UCSD-AML1 (cell line): ENCODE measurements around the gene EPHB2.

Source experiments
- DNase-seq: peaks from one replicate; lab custom pipeline; 2025; ENCODE audit not compliant: unreplicated experiment; lab: John Stamatoyannopoulos, UW

Gene EPHB2

DNA sequence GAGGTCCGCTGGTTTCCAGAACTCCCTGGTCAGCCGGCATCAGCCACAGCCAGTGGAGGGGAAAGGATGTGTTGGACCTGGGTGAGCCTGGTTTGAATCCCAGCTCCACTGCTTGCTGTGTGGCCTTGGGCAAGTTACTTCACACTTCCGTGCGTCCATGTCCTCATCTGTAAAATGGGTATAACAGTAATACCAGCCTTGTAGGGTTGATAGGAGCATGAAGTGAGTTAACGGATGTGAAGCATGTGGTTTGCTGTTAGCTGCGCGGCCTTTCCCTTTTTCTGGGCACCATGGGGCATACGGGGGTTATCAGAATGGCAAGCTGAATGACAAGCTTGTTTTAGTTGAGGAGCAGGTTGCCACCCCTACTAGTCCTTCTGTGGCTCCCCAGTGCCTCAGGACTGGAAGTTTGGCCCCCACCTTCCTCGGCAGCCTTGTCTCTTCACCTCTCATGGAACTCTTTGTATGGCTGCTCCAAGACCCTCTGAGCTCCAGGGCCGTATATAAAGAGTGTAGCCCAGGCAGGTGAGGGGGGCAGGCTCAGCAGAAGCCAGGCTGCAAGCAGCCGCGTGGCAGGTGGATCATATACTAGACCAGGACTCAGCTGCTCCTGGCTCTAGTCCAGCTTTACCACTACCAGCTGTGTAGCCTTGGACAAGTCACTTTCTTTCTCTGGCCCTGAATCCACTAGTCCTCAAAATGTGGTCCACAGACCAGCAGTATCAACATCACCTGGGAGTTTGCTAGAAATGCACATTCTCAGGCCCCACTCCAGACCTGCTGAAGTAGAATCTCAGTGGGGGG is 166.7 kb downstream of the EPHB2 start:
- no peak for DNase-seq

DNA sequence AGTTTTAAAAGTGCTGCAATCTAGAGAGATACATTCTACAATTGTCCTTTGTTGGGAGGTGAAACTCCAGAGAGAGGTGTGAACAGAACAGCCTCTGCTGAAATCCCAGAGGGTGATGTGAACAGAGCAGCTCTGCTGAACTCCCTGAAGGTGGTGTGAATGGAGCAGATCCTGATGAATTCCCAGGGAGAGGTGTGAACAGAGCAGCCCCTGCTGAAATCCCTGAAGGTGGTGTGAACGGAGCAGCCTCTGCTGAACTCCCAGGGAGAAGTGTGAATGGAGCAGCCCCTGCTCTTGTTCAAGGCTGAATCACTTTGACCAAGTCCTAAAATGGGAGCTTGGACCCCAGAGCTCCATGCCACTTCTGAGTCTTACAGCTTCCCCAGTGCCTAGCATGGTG is 167.3 kb downstream of the EPHB2 start:
- DNase-seq = no peak

DNA sequence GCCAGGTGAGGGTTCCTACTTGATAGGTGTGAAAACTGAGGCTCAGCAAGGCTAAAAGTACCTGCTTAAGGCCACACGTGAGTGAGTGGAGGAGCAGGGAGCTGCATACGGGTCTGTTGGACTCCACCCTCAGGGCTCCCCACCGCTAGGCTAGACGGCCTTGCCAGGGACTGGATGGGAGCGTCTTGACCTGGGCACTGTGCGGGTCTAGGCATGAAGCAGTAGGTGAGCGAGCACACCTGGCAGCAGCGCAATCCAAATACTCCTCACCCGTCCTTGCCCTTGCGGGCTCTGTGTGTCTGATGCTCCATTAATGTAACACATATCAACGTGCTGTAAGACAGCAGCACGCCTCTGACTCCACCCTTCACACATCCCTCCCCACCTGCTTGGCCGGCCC is 168.0 kb downstream of the EPHB2 start:
- no peak for DNase-seq

DNA sequence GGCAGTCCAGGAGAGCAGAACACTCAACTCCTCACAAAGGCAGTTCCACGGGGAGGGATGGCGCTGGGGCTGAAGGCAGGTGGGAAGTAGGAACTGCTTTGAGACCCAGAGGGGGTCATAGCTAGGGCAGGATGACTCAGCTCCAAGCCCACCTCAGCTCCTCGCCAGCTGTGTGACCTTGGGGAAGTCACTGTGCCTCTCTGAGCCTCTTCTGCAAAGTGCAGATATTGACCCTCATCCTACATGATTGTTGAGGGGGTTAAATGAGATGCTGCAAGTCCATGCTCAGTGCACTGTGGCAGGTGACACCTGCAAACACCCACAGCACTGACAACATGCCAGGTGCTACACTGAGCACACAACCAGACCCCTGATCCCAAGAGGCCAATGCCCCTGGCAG is 168.8 kb downstream of the EPHB2 start:
- no peak for DNase-seq

DNA sequence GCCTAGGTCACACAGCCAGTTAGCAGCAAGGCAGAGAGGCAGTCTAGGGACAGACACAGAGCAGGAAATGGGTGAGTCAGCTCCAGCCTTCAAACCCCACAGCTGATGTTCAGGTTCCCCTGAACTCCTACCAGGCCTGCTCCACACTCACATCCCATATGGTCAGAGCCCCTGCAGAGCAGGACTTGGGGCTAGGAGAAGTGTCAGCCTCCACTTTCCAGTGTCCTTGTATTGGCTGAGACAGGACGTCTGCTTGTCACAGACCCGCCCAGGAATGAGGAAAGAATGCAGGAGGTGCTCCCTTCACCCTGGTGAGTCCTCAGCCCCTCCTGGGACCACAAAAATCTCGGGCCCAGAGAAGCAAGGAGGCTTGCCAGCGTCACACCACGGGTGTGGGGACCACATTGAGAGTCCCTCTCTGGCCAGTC is 169.5 kb downstream of the EPHB2 start:
- peak; percentile 30 for DNase-seq

DNA sequence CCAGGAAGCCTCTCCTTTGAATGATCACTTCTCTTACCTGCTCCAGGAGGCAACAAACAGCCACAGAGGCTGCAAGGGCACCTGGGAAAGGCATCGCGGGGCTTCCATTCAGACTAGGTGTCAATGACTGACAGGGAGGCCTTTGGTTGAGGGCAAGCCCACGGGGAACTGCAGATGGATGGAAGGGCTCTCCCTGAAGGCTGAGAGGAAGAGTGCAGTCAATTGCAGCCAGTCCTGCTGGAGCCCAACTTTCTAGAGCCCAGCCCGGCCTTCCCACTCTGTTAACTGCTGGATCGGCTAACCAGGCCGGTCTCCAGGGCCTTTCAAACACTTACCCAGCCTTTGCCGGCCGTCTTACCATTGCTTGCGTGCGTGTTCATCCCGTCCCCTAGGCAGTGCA is 172.8 kb downstream of the EPHB2 start:
- no peak for DNase-seq

DNA sequence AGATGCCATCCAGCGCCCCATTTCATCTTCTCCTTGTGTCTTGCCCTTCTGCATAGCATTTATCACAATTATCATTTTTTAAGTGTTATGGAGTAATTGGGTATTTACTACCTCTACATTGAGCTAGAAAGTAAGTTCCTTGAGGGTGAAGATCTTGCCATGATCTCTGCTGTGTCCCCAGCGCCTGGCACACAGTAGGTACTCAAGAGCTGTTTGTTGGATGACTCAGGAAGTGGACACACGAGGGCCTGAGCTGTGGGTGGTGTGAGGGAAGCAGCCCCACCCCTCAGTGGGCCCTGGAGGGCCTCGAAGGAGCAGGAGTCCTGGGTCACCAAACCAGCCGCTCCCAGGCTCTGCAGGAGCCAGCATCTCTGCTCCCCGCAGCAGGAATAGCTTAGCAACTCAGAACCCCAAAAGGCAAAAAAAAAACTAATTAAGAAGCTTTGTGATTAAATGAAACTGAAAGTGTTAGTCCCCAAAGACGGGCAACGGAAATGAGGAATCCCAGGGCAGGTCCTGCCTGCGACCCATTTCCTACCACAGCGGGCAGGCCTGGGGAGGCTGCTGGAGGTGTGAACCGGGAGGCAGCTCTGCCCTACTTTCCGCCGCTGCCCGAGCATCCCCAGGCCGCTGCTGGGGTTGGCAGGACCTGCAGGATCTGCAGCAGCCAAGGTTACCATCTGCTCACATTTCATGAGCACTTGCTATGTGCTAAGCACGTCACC is 174.3 kb downstream of the EPHB2 start:
- no peak for DNase-seq

DNA sequence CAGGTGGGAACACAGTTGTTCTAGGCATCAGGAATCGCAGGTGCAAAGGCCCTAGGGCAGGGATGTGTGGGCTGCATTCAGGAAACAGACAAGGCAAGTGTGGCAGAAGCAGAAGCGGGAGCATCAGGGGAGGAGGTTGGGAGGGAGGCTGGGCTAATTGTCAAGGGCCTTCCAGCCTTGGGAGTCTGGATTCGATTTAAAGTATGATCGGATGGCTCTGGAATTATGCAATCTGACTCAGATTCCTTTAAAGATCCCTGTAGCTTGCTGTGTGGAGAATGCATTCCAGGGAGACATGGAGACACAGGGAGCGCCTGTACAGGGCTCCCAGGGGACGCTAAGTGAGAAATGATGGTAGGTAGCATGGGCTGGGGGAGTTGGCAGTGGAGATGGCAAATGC is 175.6 kb downstream of the EPHB2 start:
- no peak for DNase-seq

DNA sequence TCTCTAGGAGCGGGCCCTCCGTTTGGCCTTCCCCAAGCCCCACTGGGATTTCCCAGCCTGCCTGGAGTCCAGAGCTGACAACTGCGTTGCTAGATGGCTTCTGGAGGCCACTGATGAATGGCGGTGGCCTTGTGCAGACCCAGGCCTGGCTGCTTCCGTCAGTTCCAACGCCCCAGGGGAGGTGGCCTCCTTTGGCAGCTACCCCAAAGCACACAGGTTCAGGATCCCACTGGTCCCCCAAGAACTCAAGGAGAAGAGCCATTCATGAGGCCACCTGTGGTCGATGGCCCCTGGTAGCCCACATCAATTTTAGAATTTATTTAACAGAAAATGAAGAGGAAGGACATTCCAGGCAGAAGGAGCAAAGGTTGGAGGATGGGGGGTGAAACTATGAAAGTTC is 176.9 kb downstream of the EPHB2 start:
- DNase-seq = no peak

DNA sequence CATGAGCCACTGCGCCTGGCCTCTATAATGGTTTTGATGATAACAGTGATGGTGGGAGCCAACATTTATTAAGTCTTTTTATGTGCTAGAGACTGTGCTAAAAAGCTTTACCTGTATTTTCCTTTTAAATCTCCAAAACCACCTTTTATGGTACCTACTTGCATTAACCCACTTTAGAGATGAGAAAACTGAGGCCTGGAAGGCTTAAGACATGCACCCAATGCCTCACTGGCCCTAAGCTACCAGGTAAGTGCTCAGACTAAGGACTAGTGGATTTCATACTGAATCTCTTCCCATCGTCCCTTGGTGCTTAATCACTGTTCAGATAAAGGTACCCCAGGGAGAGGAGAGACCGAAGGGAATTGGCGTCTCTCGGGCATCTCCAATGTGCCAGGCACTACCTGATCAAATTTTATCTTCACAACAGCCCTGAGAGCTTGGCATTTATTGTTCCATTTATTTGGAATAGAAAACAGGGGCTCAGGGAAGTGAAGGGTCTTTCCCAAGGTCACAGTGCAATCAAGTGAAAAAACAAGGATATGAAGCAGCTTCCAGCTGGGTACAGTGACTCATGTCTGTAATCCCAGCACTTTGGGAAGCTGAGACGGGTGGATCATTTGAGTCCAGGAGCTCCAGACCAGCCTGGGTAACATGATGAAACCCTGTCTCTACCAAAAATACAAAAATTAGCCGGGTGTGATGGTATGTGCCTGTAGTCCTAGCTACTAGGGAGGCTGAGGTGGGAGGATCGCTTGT is 177.9 kb downstream of the EPHB2 start:
- DNase-seq = no peak

DNA sequence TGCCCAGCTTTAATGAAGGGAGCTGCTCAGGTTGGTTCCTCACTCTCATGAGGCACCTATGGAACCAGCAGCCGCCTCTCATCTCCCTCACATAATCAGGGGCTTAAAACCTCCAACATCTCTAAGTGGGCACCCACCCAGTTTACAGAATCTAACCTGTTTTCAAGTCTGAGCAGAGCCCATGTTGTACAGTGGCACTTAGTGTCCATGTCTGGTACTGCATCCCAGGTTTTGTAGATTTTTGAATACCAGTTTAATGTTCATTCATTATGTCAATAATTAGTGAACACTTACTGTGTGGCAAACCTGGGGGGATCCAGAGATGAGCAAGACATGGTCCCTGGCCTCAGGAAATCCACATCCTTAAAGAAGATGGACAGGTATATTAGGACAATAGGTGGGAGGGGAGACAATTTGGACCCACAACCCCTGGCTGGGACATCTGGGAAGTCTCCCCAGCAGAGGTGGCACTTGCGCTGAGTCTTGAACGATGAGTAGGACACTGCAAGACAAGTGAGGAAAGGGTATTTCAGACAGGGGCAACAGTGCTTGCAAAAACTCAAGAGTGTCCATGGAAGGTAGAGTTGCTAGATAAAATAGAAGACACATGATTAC is 178.7 kb downstream of the EPHB2 start:
- no peak for DNase-seq

DNA sequence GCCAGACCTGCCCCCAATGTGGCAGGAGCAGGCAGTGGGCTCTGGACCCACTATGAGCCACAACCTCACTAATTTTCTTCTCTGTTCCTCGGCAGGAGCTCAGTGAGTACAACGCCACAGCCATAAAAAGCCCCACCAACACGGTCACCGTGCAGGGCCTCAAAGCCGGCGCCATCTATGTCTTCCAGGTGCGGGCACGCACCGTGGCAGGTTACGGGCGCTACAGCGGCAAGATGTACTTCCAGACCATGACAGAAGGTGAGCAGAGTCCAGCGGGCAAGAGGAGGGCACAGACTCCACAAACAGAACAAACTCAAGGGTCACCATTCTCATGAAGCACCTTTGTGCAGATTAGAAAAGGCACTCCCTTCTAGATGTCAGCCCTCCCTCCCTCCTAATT is 182.2 kb downstream of the EPHB2 start:
- no peak for DNase-seq

DNA sequence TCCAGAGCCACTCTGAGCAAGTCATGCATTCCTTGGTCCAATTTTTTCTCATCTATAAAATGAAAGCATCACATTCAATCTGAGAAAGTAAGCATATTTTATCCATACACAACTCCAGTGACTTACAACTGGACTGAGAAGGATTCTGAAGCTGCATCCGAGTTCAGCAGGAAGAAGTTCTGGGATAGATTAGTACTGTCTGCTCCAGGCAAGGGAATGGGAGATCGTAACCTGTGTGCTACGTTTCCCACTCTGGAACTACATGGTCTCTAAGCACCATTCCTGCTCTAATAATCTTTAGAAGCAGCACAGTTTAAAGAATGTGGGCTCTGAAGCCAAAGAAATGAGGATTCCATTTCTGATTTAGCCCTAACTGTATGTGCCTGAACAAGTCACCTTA is 182.7 kb downstream of the EPHB2 start:
- DNase-seq = no peak

DNA sequence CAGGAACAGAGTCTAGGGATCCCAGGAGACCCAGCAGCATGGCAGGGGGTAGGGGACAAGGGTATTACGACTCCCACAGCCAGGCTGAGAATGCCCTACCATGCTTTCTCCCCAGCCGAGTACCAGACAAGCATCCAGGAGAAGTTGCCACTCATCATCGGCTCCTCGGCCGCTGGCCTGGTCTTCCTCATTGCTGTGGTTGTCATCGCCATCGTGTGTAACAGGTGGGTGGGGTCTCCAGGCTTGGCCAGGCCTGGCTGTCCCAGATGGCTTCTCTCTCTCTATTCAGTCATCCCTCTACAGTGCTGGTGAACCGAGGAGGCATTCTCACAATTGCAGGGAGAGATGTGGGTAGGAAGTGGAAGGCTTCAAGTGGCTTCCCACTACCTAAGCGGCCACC is 184.7 kb downstream of the EPHB2 start:
- DNase-seq = no peak

DNA sequence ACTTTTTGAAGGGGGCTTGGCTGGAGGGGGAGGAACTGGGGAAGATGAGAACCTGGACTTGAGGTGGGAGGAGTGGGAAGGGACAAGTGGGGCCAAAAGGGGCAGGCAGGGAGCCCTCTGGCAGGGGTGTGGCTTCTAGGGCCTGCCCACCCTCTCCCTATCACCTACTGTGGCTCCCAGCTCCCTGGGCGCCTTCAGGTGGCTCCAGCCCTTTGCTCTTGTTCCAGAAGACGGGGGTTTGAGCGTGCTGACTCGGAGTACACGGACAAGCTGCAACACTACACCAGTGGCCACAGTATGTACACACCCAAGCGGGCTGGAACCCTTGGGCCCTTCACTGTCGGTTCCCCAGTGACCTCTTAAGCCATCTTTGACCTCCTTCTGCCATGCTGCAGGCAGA is 185.5 kb downstream of the EPHB2 start:
- DNase-seq = no peak

DNA sequence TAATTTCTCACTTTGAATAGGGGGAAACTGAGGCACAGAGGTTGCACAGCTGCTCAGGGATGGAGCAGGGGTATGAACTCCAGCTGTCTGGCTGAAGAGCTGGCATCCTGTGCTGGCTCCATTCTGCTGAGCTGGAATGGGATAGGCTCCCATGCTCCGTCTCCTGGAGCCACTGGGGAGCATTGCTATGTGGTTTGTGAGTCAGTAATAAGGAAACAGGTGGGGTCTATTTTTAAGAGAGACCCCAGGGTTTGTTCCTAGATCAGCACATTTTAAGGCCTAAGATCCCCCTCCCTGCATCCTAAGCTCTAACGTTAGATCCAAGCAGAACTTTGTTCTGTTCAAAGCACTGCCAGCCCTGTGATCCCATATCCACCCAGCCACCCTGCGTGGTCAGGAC is 189.8 kb downstream of the EPHB2 start:
- DNase-seq = no peak

DNA sequence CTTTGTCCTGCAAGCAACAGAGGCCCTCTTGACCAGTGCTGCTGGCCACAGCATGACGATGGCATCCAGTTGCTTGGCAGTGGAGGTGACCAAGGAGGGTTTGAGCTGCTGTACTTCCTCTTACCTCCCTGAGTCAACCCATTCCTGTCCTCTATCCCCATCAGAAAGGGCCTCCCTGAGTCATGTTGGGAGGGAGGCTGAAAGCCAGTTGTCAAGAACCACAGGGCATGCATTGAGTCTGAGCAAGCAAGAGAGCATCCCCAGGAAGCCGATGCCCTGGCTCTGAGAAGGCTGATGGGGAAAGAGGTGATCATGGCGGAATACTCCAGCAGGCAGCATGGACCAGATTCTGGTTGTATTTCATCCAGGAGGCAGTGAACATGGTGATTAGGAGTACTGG is 192.5 kb downstream of the EPHB2 start:
- no peak for DNase-seq

DNA sequence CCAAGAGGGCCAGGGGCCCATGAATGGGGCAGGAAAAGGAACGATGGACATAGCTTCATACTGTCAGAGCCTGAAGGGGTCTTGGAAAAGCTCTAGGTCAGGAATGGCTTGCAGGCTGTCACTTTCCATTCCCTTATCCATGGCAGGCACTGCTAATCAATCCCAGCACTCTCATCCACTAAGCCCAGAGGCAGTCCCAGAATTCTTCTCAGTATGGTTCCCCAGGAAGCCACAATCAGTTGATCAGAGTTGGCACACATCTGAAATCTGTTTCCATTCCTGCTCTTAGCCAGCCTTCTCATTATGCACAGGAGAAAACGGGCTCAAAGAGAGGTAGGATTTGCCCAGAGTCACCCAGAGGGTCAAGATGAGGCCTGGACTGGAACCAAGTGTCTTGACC is 196.3 kb downstream of the EPHB2 start:
- no peak for DNase-seq

DNA sequence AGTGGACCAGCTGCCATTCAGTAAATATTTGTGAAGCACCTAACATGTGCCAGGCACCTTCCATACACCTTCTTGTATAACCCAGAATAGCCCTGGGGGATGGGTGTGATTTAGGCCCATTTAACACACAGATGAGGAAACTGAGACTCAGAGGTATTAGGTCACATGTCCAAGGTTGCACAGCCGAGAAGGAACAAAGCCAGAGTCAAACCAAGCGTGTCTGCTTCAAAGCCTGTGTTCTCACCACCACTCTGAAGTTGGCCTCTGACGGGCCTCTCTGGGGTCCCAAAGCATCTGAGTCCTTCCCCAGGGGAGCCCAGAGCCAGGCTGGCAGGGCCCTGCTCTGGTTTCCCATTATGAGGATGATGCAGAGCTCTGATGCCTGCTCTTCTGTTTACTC is 196.9 kb downstream of the EPHB2 start:
- DNase-seq = no peak

DNA sequence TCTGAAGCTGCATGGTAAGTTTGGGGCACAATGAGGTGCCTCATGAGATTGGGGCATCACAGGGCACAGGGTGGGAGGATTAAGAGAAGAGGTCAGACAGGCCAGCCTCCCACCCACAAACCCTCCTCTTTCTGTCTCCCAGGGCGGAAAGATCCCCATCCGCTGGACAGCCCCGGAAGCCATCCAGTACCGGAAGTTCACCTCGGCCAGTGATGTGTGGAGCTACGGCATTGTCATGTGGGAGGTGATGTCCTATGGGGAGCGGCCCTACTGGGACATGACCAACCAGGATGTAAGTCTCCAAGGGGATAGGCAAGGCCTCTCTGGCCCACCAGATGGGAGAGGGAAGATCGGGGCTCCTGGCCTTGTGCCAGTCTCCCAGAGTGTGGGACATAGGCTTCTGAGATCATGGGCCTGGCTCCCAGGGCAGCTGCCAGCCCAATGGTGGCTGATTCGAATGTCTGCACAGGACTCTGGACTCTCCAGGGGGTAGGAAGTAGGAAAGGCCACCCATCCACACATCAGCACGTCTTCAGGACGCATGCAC is 198.3 kb downstream of the EPHB2 start:
- DNase-seq = no peak

DNA sequence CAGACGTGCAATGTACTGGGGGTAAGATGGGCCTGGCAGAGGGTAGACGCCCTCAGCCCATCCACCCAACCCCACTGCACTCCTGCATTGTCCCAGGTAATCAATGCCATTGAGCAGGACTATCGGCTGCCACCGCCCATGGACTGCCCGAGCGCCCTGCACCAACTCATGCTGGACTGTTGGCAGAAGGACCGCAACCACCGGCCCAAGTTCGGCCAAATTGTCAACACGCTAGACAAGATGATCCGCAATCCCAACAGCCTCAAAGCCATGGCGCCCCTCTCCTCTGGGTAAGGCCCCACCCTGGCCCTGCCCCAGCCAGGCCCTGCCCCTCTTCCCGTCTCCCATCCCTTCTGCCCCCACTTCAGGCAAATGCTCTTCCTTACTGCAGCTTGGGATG is 199.6 kb downstream of the EPHB2 start:
- no peak for DNase-seq
